Colon (tissue), 2 donors: Measurements from ENCODE around the gene MRGPRG.

Experiments used
- FAIRE-seq: peaks from 2 replicates; lab custom pipeline; 2012; peaks lifted over from hg19 to GRCh38; lab: Jason Lieb, UNC
- donor health status: control.
- donor health status: control.

Gene MRGPRG

DNA sequence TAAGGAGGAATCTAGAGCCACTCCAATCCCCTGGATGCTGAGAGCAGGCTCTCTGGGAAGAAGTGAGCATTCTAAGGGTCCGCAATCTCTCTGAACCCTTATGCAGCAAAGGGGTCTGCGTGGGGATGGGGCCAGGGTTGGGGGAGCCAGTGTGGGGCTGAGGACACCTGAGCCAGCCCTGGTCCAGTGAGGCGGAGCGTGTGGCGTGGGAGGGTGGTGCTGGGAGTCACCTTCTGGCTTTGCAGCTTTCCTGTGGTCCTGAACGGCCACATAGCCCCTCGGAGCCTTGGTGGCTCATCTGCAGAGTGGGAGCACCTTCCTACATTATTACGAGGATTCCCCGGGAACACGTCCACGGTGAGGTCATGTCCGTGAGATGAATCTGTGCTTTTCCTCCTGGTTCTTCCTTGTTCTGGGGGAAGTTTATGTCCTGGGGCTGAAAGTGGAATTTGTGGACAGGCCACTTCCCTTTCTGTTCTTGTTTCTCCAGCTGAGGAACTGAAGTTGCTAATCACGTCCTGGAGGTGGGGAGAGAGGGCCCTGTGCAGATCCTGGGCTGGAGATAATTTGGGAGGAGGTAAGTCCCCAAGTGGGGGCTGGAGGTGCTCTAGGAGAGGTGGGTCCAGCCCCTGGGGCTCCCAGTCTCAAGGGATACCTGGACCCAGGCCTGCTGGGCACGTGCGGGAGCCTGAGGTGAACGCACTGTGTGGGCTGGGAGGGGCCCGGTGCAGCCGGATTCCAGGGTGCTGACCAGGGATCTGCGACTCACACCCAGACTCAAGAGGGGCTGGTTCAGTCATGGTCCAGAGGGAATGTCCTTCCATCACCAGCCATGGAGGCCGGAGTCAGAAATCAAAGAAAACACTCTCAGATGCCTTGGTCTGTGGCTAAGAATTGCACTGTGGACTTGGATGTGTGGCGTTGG lies 7.5 kb upstream of the MRGPRG start:
- FAIRE-seq: no peak

DNA sequence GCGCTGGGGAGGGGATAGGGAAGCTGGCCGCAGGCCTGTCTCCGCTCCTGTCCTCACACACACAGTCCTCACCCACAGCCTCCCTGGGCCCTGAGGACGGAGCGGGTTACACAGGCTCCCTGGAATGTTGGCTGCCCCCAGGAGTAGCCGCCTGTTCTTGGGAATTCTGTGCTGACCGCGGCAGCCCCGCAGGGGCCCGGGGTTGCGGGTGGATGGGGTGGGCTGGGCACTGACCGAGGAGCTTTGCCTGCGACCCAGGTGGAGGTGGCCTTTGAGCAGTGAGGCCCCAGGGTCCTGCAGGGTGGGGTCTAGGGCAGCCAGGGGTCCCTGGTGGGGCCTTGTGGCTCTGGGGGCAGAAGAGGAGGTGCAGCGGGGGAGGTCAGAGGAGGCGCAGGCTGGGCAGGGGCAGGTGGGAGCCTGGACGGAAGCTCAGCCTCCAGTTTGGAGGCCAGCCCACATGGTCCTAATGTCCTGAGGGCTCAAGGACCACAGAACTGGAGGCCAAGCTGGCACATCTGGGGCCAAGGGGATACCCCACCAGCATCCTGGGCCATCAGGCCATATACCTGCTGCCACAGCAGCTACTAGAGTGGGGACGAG lies 6.6 kb upstream of the MRGPRG start:
- FAIRE-seq: no peak

DNA sequence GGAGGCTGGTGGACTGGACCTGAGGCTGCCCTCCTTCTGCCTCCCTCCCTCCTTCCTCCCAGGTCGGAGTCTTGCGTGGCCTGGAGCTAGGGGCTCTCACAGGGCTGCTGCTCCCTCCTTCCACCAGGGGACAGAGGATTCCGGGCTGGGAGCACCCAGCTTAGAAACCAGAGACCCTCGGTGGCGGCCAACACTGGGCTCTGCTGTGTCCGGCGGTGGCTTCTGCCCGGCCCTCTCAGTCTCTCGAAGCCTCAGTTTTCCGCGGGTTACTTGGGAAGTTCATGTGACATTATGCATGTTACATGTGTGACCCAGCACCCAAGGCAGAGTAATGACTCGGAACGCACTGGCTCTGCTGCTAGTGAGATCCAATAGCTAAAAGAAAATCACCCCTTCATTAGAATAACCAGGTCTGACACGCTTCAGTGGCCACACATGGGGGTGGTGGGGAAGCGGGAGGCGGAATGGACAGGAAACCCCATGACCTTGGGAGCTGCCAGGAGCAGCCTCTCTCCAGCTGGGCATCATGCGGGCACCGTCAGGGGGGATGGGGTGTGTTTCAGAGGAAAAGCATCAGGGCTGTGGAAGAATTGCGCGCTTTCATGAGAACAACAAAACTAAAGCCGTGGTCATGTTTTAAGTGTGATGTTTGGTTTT lies 5.9 kb upstream of the MRGPRG start:
- no peak for FAIRE-seq

- FAIRE-seq: no peak
These were observed 5.3 kb upstream of the MRGPRG start for GRCh38 chr11:3223932-3224381.

GRCh38 chr11:3222941-3223915 lies 4.6 kb upstream of the MRGPRG start:
- FAIRE-seq: no peak

GRCh38 chr11:3222003-3222855 lies 3.6 kb upstream of the MRGPRG start:
- FAIRE-seq: no peak

GRCh38 chr11:3221408-3222002 lies 2.9 kb upstream of the MRGPRG start:
- no peak for FAIRE-seq

GRCh38 chr11:3220521-3221407 lies 2.2 kb upstream of the MRGPRG start:
- FAIRE-seq: no peak

GRCh38 chr11:3220101-3220500 lies 1.5 kb upstream of the MRGPRG start:
- no peak for FAIRE-seq

- FAIRE-seq: no peak
These were observed 774 bp upstream of the MRGPRG start for GRCh38 chr11:3219281-3219892.

DNA sequence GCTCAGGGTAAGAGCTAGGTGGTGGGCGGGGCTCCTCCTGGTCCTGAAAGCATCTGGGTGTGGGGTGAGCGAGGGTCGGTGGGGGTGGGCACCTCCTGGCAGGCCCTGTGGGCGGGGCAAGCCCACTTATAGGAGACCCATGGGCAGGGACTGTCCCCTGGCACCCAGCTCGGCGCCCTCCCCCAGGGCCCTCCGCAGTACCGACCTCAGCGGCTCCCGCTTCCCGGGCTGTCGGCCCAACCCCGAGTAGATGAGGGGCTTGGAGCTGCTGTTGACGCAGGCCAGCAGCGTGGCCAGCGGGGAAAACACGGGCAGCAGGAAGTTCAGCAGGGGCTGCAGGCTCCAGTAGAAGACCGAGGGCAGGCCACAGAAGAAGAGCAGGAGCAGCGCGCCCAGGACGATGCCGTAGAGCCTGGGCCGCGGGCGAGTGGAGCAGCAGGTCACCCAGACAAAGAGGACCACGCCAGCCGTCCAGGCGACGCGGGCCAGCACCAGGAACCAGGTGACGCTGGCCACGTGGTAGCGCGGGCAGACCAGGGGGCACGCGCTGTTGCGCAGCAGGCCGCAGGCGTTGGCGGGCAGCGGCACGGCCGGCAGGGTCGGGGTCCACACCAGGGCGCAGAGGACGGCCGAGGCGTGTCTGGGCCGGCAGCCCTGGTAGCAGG lies 663 bp downstream of the MRGPRG start:
- FAIRE-seq: no peak

DNA sequence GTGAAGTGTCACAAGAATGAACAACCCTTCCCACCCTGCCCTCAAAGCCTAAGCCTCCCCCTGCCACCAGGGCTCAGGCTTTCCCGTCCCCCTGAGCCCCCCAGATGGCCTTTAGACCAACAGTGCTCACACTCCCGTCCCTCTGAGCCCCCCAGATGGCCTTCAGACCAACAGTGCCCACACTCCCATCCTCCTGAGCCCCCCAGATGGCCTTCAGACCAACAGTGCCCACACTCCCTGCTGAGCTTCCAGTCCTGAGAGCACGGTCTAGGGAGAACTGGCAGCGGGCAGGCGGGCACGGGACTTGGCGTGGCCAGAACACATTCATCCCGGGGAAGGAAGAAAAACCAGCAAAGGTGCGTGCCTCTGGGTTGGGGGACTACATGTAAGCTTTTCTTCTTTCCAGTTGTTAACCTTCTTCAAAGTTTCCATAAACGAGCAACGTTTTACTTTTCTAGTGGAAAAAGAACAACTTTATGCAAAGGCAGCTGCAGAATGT lies 2.5 kb downstream of the MRGPRG start:
- FAIRE-seq: no peak

- FAIRE-seq: no peak
These were observed 3.1 kb downstream of the MRGPRG start for GRCh38 chr11:3215346-3216026.

DNA sequence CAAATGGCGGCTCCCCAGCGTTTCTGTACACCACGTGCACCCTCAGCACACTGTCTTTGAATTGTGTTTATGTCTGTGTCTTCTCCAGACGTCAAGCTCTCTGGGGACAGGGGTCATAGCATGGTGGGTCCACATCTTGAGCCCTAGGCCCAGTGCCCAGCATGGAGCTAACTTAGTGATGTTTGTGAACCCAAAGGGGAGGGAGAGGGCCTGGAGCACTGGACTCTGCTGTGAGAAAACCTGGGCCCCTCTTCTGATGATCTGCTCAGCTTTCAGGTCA lies 4.3 kb downstream of the MRGPRG start:
- no peak for FAIRE-seq

DNA sequence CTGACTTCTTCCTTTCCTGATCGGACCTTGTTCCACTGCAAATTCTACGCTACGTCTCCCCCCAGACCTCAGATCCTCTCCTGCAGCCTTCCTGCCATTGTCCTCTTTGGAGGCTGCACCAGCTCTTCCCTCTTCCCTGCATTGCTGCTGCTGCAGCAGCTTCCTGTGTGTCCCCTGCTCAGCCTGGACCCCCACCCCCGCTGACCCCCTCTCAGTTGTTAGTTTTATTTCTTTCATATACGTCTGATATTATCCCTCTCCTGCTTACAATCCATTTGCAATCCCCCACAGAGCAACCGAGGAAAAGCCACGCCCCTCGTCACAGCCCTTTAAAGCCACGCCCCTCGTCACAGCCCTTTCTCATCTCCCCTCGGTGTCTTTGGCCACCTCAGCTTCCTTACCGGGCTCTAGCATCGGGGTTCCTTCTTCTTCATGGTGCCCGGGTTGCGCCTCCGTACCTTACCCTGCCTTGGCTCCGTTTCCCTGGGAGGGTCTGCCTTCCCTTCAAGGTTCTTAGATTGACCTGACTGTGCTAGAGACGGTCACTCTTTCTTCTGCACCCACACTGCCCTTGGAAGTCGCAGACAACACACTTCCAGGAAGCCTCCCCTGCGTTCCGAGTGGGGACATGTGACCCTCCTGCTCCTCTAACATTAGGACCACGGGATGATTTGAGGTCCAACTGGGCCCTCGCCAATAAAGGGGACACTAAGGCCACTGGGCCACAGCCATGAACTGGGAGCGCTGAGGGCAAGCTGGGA lies 4.8 kb downstream of the MRGPRG start:
- no peak for FAIRE-seq

- FAIRE-seq: no peak
These were observed 10.3 kb downstream of the MRGPRG start for GRCh38 chr11:3208272-3208671.
